Endothelial cell of umbilical vein (primary cell): ENCODE measurements around the gene TMEM114.

Source experiments
- CTCF ChIP-seq, 2 donors: IDR thresholded peaks; 1 replicate in 1 of 2; 2 replicates in 1 of 2; pipeline ENCODE4 v1.5.1; 2011; ENCODE audit warnings: low read length in 2 of 2, mild to moderate bottlenecking in 2 of 2, moderate library complexity in 2 of 2, control low read depth in 1 of 2, inconsistent platforms in 1 of 2, low read depth in 1 of 2; ENCODE audit not compliant: insufficient read depth in 1 of 2; ENCODE audit errors: extremely low read depth in 1 of 2
- POLR2AphosphoS5 ChIP-seq: IDR thresholded peaks from 2 replicates; pipeline ENCODE4 v1.6.1; 2012; ENCODE audit warnings: low read depth, mild to moderate bottlenecking, control low read depth, low read length, moderate library complexity; ENCODE audit not compliant: insufficient read depth

GRCh38 chr16:8569650-8570346 lies 20.5 kb downstream of the TMEM114 start:
- TF ChIP-seq POLR2AphosphoS5 (no peak), CTCF (IDR thresholded peaks at IDR 0.05; ENCODE audit: extremely low read depth in 1 of 2, insufficient read depth in 1 of 2, low read depth in 1 of 2, low read length in 2 of 2) (no peak)
